Omental fat pad (tissue), 4 donors: ENCODE data around the gene MPP3. TPM values are rescaled to one million over a fixed set of nuclear protein-coding genes. Genes with fewer than 3 reads are reported as not detected.
"Not testable (repeated sequence)": the region's sequence is repeated elsewhere in the genome, so short reads cannot be mapped to it uniquely, and the experiment has no call there.

Source experiments
- ATAC-seq: fragments of 150-250 bp; one replicate; pipeline ENCODE4 v1.9.1; 2016; ENCODE audit warnings: mild to moderate bottlenecking, moderate library complexity; ENCODE audit not compliant: low FRiP score
- DNase-seq: peaks from one replicate; pipeline ENCODE4 v3.0.0-alpha.2; 2019; ENCODE audit warnings: low spot score
- CTCF ChIP-seq, 3 donors: fragments of 450-650 bp; IDR thresholded peaks; one replicate each; pipeline ENCODE4 v1.5.1; 2016 to 2017; ENCODE audit warnings: antibody characterized with exemption in 3 of 3, mild to moderate bottlenecking in 3 of 3, moderate library complexity in 2 of 3
- total RNA-seq, 4 donors: library from RNA; depleted of rRNA; stranded (reverse); fragments of >200 nt; gene quantifications; one replicate each; pipeline ENCODE4 v1.1.0, GENCODE V29; 2016

Gene MPP3
- total RNA-seq, 4 donors from 2014 or later, result 13.2 to 27.9 (median 24.0) TPM

- DNase-seq (no peak), ATAC-seq (no peak)
- TF ChIP-seq CTCF (IDR thresholded peaks at IDR 0.05), result no peak
Observed at GRCh38 chr17:43871946-43872690, 39.2 kb upstream of the MPP3 start.

- ATAC-seq, DNase-seq: not testable (repeated sequence)
Observed at GRCh38 chr17:43869031-43869430, 36.1 kb upstream of the MPP3 start.

GRCh38 chr17:43868226-43868994, 35.5 kb upstream of the MPP3 start:
- ATAC-seq, result no peak
- TF ChIP-seq CTCF (IDR thresholded peaks at IDR 0.05), result no peak
- DNase-seq, result no peak

GRCh38 chr17:43864161-43864984, 31.4 kb upstream of the MPP3 start:
- no peak for TF ChIP-seq CTCF (IDR thresholded peaks at IDR 0.05)
- no peak for DNase-seq
- no peak for ATAC-seq

DNA sequence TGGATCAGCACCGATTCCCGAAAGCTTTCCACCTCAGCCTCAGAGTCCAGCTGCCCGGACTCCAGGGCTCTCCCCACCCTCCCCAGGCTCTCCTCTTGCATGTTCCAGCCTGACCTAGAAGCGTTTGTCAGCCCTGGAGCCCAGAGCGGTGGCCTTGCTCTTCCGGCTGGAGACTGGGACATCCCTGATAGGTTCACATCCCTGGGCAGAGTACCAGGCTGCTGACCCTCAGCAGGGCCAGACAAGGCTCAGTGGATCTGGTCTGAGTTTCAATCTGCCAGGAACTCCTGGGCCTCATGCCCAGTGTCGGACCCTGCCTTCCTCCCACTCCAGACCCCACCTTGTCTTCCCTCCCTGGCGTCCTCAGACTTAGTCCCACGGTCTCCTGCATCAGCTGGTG, 29.0 kb upstream of the MPP3 start:
- TF ChIP-seq CTCF (IDR thresholded peaks at IDR 0.05), result no peak
- ATAC-seq, result no peak
- no peak for DNase-seq

DNA sequence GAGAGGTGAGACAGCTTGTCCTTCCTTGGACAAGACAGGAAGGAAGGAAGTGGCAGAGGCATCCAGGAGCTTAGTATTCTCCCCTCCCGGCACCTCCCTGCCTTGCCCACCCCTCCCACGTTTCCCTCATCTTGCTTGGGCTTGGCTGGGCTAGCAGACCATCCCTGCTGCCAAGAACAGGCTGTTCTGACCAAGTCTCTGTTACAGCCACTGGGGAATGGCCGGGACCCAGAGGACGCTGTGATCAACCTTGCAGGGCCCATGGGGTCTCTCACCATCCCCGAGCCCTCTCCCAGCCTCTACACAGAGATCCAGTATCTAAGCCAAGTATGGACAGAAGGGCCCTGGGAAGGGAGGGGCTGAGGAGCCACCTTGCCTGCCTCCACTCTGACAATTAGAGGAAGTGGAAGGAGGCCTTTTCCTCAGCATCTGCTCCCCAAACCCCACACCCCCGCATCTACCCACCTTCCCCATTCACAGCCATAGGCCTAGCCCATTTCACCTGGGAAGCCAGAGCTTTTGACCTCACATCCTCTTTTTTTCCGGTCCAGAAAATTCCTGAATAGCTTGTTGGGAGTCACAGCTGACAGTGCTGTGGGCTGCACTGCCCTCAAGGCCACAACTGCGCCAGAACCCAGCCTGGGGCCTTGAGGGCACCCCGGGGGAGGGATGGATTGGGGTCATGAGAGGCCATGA, 28.1 kb upstream of the MPP3 start:
- no peak for TF ChIP-seq CTCF (IDR thresholded peaks at IDR 0.05)
- ATAC-seq, result no peak
- no peak for DNase-seq
